Measurements from ENCODE around the gene EPHA10.
A peak's percentile ranks its signal among the peaks of the same experiment; 100 is the strongest.

The EPHA10 gene

DNA sequence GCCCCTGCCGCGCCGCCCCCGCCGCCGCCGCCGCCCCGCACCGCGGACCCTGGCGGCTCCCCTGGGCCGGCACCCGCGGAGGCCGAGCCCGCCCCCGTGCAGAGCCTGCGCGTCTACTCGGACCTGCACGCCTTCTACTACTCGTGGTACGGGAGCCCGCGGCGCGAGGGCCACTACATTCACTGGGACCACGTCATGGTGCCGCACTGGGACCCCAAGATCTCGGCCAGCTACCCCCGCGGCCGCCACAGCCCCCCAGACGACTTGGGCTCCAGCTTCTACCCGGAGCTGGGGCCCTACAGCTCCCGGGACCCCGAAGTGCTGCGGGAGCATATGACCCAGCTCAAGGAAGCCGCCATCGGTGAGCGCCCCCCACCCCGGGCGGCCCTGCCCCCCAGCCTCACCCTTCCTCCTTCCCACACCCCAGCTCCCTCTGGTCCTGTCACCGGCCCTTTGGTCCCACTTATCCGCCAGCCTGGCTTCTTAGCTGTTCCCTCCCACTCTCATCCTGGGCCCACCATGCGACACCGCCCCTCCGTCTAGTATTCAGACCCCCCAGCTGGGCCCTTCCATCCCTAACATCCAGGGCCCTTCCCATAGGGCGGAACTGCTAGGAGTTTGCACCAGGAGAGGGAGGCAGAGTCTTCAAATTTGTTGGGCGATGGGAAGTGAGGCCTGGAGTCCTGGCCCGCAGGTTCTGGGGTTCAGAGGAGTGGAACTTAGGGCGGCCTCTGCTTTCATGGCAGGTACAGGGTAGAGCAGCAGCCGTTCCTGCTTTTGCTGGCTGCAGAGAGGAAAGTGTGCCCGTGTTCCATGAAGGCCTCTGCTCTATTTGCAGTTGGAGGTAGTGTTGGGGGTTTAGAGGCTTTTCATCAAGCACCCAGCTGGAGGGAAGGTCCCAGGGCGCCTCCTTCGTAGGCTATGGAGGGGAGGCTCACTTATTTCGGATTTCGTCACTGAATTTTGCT lies 29.7 kb upstream of the EPHA10 start:
- ChIA-PET CTCF (interaction anchor here (0.6 to 1.0 kb wide), 2 partner anchors 13 to 66 kb away, joined by 4 read pairs; partner anchors contain the start of genes C1orf122 and YRDC), POLR2A (interaction anchor here (0.8 to 0.9 kb wide), 3 partner anchors 12 to 65 kb away, joined by 3 to 13 read pairs (median 3); partner anchors contain the start of genes C1orf122, MTF1 and YRDC)
- H3K36me3 ChIP-seq (ENCODE audit: control insufficient read depth in 2 of 2, insufficient read depth in 1 of 2, low read length in 2 of 2) = peaks cover 13 to 40% of the 10 kb centered on the region in 2 experiments; a peak in 2 of 3 replicates
- H3K4me3 ChIP-seq (ENCODE audit: low read depth, low read length) = peak overlapping the region; percentile 70
- H3K4me1 ChIP-seq (ENCODE audit: control insufficient read depth, insufficient read depth, low read length) = peaks cover 7% of the 10 kb centered on the region; the same call in 1 of the 2 replicates
- H3K27ac ChIP-seq (ENCODE audit: extremely low read depth, low read depth, low read length) = peak overlapping the region; percentile 88; the same call in 1 of the 2 replicates
- H3K9me3 ChIP-seq (ENCODE audit: control insufficient read depth, insufficient read depth, low read depth, low read length) = no peaks in the 10 kb centered on the region
- TF ChIP-seq ZNF48 (tag by site-specific recombination; IDR thresholded peaks at IDR 0.05) (no peak), SP2 (tag by site-specific recombination; IDR thresholded peaks at IDR 0.05) (peak; percentile 71), ZNF423 (tag by site-specific recombination; IDR thresholded peaks at IDR 0.05) (no peak), ZNF664 (tag by site-specific recombination; IDR thresholded peaks at IDR 0.05) (no peak), KLF8 (tag by site-specific recombination; IDR thresholded peaks at IDR 0.05) (peak; percentile 47; the same call in 1 of the 2 replicates), ZNF629 (tag by site-specific recombination; IDR thresholded peaks at IDR 0.05) (no peak), ZBTB20 (tag by site-specific recombination; IDR thresholded peaks at IDR 0.05) (peak; percentile 90), ZNF18 (tag by site-specific recombination; IDR thresholded peaks at IDR 0.05) (no peak), ZBTB1 (tag by site-specific recombination; IDR thresholded peaks at IDR 0.05) (no peak), KLF10 (tag by site-specific recombination; IDR thresholded peaks at IDR 0.05) (0 out of 2 replicates have a peak, but pooled peaks have one; percentile 19), ZNF600 (tag by site-specific recombination; IDR thresholded peaks at IDR 0.05) (0 out of 2 replicates have a peak, but pooled peaks have one; percentile 8), GLIS1 (tag by site-specific recombination; IDR thresholded peaks at IDR 0.05) (peak; percentile 61), ZNF843 (tag by site-specific recombination; IDR thresholded peaks at IDR 0.05) (peak; percentile 15; the same call in 1 of the 2 replicates), KLF1 (tag by site-specific recombination; IDR thresholded peaks at IDR 0.05) (peak; percentile 34; the same call in 1 of the 2 replicates), TCF7L2 (IDR thresholded peaks at IDR 0.05; ENCODE audit: borderline replicate concordance, low read depth, low read length) (no peak), ZNF747 (tag by site-specific recombination; IDR thresholded peaks at IDR 0.05) (no peak), ZNF449 (tag by site-specific recombination; IDR thresholded peaks at IDR 0.05) (no peak), ZNF121 (tag by site-specific recombination; IDR thresholded peaks at IDR 0.05) (no peak), ZNF169 (tag by site-specific recombination; IDR thresholded peaks at IDR 0.05) (no peak), ZNF707 (tag by site-specific recombination; IDR thresholded peaks at IDR 0.05) (no peak), ZNF138 (tag by site-specific recombination; IDR thresholded peaks at IDR 0.05; ENCODE audit: borderline replicate concordance) (no peak), EGR2 (tag by site-specific recombination; IDR thresholded peaks at IDR 0.05; ENCODE audit: low read depth) (peak; percentile 43; the same call in 1 of the 2 replicates)
- TF ChIP-seq, protein P1, sequence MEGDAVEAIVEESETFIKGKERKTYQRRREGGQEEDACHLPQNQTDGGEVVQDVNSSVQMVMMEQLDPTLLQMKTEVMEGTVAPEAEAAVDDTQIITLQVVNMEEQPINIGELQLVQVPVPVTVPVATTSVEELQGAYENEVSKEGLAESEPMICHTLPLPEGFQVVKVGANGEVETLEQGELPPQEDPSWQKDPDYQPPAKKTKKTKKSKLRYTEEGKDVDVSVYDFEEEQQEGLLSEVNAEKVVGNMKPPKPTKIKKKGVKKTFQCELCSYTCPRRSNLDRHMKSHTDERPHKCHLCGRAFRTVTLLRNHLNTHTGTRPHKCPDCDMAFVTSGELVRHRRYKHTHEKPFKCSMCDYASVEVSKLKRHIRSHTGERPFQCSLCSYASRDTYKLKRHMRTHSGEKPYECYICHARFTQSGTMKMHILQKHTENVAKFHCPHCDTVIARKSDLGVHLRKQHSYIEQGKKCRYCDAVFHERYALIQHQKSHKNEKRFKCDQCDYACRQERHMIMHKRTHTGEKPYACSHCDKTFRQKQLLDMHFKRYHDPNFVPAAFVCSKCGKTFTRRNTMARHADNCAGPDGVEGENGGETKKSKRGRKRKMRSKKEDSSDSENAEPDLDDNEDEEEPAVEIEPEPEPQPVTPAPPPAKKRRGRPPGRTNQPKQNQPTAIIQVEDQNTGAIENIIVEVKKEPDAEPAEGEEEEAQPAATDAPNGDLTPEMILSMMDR (tag by site-specific recombination; IDR thresholded peaks at IDR 0.05) = peak; percentile 73
- TF ChIP-seq, protein P2, sequence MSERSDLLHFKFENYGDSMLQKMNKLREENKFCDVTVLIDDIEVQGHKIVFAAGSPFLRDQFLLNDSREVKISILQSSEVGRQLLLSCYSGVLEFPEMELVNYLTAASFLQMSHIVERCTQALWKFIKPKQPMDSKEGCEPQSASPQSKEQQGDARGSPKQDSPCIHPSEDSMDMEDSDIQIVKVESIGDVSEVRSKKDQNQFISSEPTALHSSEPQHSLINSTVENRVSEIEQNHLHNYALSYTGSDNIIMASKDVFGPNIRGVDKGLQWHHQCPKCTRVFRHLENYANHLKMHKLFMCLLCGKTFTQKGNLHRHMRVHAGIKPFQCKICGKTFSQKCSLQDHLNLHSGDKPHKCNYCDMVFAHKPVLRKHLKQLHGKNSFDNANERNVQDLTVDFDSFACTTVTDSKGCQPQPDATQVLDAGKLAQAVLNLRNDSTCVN (tag by site-specific recombination; optimal IDR thresholded peaks at IDR 0.05) = peak; percentile 56
- TF ChIP-seq, protein P3, sequence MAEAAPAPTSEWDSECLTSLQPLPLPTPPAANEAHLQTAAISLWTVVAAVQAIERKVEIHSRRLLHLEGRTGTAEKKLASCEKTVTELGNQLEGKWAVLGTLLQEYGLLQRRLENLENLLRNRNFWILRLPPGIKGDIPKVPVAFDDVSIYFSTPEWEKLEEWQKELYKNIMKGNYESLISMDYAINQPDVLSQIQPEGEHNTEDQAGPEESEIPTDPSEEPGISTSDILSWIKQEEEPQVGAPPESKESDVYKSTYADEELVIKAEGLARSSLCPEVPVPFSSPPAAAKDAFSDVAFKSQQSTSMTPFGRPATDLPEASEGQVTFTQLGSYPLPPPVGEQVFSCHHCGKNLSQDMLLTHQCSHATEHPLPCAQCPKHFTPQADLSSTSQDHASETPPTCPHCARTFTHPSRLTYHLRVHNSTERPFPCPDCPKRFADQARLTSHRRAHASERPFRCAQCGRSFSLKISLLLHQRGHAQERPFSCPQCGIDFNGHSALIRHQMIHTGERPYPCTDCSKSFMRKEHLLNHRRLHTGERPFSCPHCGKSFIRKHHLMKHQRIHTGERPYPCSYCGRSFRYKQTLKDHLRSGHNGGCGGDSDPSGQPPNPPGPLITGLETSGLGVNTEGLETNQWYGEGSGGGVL (tag by site-specific recombination; IDR thresholded peaks at IDR 0.05) = 0 out of 2 replicates have a peak, but pooled peaks have one; percentile 11
- TF ChIP-seq, protein P4, sequence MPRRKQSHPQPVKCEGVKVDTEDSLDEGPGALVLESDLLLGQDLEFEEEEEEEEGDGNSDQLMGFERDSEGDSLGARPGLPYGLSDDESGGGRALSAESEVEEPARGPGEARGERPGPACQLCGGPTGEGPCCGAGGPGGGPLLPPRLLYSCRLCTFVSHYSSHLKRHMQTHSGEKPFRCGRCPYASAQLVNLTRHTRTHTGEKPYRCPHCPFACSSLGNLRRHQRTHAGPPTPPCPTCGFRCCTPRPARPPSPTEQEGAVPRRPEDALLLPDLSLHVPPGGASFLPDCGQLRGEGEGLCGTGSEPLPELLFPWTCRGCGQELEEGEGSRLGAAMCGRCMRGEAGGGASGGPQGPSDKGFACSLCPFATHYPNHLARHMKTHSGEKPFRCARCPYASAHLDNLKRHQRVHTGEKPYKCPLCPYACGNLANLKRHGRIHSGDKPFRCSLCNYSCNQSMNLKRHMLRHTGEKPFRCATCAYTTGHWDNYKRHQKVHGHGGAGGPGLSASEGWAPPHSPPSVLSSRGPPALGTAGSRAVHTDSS (tag by site-specific recombination; IDR thresholded peaks at IDR 0.05) = no peak
